ENCODE measurements around the gene ZDHHC4.
"Not testable (repeated sequence)": the region's sequence is repeated elsewhere in the genome, so short reads cannot be mapped to it uniquely, and the experiment has no call there.

The ZDHHC4 gene

GRCh38 chr7:6562106-6562505 is 15.1 kb upstream of the ZDHHC4 start:
- DNase-seq (ENCODE audit: low spot score) = no peak

- no peak for DNase-seq (ENCODE audit: low spot score)
These were observed 13.1 kb upstream of the ZDHHC4 start for GRCh38 chr7:6563936-6564770.

GRCh38 chr7:6565655-6566054 is 11.6 kb upstream of the ZDHHC4 start:
- no peak for DNase-seq (ENCODE audit: low spot score)

GRCh38 chr7:6567886-6568285 is 9.4 kb upstream of the ZDHHC4 start:
- DNase-seq (ENCODE audit: low spot score) = no peak

GRCh38 chr7:6571160-6571779 is 6.0 kb upstream of the ZDHHC4 start:
- DNase-seq (ENCODE audit: low spot score) = no peak

- no peak for DNase-seq (ENCODE audit: low spot score)
These were observed 1.8 kb upstream of the ZDHHC4 start for GRCh38 chr7:6575281-6576023.

GRCh38 chr7:6576024-6576866 is 1.0 kb upstream of the ZDHHC4 start:
- no peak for DNase-seq (ENCODE audit: low spot score)

- not testable (repeated sequence) for DNase-seq (ENCODE audit: low spot score)
These were observed 336 bp upstream of the ZDHHC4 start for GRCh38 chr7:6576867-6577368.

- no peak for DNase-seq (ENCODE audit: low spot score)
These were observed 1.1 kb downstream of the ZDHHC4 start for GRCh38 chr7:6578114-6579084.

- no peak for DNase-seq (ENCODE audit: low spot score)
These were observed 2.2 kb downstream of the ZDHHC4 start for GRCh38 chr7:6579446-6579845.

- not testable (repeated sequence) for DNase-seq (ENCODE audit: low spot score)
These were observed 8.6 kb downstream of the ZDHHC4 start for GRCh38 chr7:6585746-6586432.

GRCh38 chr7:6588566-6588965 is 11.3 kb downstream of the ZDHHC4 start:
- no peak for DNase-seq (ENCODE audit: low spot score)

- no peak for DNase-seq (ENCODE audit: low spot score)
These were observed 12.0 kb downstream of the ZDHHC4 start for GRCh38 chr7:6589151-6589828.

GRCh38 chr7:6589829-6590644 is 12.8 kb downstream of the ZDHHC4 start, which contains the start of gene INTS15:
Gene INTS15, plus strand, starts transcription at chr7:6590021. Its CDS starts 263 bp downstream, at chr7:6590284.
- peak; percentile 89 for DNase-seq (ENCODE audit: low spot score)

- DNase-seq (ENCODE audit: low spot score) = no peak
These were observed 13.4 kb downstream of the ZDHHC4 start for GRCh38 chr7:6590645-6591110.

- DNase-seq (ENCODE audit: low spot score) = no peak
These were observed 22.8 kb downstream of the ZDHHC4 start for GRCh38 chr7:6600093-6600492.

- no peak for DNase-seq (ENCODE audit: low spot score)
These were observed 27.2 kb downstream of the ZDHHC4 start for GRCh38 chr7:6604458-6604857.

Measured in ecto neural progenitor cell (in vitro differentiated cells).